Measurements from ENCODE around the gene SPATC1L.

SPATC1L gene

DNA sequence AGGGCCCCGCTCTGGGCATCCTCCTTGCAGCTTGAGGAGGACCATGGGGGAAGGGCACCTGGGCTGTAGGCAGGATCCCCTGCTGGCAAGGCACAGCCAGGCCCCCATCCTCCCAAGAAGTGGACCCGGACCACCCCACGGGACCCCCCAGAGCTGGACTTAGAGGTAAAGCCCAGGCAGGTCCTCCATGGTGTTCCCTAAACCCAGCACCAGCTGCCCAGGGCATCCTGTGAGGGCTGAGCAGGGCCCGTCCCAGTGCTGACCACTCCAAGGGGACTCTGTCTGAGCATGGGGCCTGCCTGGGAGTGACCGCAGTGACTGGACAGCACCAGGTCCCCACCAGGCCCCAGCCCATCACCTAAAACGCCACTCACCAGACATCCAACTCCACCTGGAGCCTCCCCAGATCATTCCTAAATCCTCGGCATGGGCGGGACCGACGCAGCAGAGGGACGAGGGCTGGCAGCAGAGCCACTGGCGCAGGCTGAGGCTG, 65.1 kb downstream of the SPATC1L start:
- DNase-seq (ENCODE audit: low spot score), result no peak

DNA sequence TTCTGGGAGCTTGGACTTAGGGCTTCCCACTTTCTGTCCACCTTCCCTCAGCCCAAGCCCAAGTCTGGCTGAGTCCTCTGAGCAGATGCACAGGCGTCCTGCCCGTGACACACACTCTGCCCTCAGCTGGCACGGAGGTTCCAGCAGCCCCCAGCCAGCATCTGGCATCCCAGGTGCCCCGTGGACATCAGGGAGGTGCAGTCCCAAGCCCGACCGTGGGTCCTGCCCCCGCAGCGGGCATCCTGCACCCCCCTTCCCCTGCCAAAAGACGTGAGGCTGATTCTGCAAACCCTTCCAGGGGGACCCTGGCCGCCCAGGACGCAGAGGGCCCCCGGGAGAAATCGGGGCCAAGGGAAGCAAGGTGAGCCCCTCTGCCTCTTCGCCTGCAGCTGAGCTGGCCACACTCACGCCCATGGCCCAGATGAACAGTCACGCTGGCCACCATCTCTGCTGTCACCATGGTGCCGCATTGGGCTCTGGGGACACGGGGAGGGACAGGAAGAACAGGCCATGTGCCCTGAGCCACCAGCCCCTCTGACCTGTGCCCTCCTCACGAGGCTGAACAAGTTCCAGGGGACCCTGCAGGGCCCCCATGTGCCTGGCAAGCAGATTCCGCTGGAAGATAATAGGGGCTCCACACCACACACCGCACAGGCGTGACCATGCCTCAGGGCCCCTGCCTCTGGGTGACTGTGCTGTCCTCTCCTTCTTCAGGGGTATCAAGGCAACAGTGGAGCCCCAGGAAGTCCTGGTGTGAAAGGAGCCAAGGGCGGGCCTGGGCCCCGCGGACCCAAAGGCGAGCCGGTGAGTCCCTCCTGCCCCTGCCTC, 65.7 kb downstream of the SPATC1L start:
- DNase-seq (ENCODE audit: low spot score), result no peak

DNA sequence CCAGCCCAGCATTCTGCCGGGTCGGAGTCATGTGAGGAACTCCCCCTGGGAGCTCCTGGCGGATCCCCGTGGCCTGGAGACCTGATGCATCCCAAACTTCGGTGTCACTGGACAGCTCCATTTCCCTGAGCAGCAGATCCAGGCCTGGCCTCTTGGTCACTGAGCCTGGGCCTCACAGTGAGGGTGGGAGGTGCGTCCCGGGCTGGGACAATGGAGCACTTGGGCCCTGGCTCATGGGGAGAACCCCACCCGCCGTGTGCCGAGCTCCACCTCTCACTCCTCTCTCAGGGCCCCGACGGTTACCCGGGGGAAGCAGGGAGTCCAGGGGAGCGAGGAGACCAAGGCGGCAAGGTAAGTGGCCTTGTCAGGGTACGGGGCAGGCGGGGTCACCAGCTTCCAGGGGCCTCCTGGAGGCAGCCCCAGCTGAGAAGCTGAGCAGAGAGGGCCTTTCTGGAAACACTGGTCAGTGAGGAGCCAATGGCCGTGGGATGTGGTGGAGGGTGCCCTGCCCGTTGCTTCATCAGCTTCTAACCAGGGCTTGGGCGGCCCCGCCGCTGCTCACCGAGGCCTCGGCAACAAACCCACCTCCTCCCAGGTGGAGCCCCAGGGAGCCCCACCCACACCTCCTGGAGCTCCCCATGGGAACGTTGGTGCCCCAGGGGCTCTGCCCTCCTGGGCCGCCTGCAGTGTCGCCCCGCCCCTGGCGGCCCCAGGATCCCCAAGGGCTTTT, 66.5 kb downstream of the SPATC1L start:
- no peak for DNase-seq (ENCODE audit: low spot score)

DNA sequence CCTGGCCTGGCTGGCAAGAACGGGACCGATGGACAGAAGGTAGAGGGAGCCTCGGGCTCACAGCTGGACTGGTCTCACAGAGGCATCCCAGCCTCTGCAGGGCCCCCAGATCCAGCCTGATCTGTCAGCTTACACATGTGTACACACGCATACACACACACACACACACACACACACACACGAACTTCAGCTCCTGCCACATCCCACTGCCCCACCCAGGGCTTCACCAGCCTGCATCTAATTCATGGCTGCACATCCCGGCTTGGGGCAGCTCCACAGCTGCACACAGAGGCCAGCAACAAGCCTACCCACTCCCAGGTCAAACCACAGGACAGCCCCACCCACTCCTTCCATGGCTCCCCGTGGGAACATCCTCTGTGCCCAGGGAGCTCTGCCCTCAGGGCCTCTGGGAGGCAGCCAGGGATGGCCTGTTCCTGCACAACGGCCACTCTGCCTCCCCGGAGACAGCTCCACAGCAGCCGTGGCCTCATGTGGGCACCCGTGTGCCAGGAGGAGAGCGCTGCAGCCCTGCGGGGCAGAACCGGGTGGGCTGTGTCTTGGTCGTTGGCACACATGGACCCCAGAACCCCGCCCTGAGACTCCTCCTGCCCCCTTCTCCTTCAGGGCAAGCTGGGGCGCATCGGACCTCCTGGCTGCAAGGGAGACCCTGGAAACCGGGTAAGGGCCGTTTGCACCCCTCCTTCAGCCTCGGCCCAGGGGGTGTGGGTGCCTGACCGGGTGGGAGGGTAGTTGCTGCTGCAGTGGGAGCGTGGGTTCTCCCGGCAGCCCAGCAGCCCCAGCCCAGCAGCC, 67.3 kb downstream of the SPATC1L start:
- no peak for DNase-seq (ENCODE audit: low spot score)

DNA sequence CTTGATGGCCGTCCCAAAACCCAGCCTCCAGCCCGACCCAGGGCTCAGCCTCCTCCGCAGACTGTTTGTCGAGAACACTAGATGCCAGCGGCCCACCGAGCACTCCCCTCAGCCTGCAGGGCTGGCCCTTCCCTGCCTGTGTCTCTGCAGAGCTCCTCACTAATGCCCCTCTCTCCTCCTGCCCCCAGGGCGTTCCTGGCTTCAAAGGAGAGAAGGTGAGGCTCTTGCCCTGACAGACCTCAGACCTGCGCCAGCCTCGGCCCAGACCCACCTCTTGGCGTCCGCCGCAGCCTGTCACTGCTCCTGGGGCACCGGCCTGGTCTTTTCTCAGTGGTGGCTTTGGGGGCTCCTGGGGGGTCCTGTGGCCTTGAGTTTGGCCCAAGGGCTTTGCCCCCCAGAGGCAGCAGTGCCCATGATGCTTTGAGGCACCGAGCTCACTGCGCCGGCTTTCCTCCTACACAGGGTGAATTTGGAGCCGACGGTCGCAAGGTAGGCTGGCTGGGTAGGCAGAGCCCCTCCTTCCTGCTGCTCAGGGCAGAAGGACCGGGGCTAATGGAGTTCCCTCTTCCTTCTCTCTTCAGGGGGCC, 68.0 kb downstream of the SPATC1L start:
- DNase-seq (ENCODE audit: low spot score), result no peak

DNA sequence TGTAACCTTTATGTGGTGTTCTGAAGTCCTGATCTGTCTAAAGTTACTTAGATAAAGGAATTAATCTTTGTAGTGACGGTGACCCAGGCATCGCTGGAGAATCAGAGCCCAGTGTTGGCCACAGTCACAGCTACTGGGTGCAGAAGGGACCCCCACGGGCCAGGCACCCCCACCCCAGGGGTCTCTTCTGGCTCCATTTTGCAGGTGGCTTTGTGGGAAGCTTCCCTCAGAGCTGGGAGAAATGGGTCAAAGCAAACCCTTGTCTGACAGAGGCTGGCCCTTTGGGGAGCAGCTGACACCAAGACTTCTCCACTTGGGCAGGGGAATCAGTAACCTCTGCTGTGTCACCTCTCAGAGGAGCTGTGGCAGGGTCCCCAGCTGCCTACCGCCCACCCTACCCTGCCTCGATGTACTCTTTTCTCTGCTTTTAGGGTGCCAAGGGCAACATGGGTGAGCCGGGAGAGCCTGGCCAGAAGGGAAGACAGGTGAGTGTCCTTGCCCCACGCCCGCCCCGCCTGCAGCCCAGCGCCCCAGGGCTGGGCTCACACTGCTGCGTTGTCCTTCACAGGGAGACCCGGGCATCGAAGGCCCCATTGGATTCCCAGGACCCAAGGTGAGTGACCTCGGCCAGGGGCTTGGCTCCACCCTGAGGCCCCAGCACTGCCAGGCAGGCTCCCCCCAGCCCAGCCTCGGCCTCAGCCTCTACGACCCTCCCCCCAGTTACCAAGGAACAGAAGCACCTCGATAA, 68.6 kb downstream of the SPATC1L start:
- no peak for DNase-seq (ENCODE audit: low spot score)

DNA sequence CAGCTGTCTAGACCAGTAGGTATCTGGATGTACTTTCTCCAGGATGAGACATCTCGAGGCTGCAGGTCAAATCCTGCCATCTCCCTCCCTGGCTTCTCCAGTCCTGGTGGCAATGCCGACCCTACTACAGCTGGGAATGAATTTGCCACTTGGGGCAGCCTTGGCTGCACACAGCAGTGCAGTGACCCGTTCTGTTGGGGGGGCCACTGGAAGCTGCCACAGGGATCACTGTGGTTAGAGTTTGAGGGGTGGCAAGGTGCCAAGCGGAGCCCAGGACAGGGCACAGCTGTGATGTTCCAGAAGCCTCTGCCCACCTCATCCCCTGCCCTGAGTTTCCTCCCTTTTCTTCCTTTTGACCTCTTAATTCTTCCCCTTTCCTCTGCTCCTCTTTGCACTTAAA, 69.3 kb downstream of the SPATC1L start:
- DNase-seq (ENCODE audit: low spot score), result no peak

DNA sequence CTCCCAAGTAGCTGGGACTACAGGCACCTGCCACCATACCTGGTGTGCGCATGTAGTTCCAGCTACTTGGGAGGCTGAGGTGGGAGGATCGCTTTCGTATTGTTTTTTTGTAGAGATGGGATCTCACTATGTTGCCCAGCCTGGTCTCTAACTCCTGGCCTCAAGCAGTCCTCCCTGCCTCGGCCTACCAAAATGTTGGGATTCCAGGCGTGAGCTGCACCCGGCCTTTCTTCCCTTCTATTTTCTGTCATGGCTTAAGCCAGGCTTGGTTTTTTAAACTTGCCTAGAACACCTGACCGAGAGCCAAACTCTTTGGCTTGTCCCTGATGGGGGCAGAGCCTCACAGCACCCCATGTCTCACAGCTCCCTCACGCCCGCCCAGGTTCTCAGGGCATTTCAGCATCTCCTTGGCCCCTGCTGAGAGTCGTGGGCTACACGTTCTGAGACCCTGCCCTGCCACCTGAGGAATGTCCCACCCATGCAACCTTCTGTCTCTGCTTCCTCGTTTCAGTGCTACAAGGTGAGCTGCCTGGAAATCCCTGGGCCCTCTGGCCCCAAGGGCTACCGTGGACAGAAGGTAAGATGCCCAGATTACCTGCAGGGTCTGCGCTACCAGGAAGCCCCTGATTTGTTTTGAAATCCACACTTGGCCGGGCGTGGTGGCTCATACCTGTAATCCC, 70.6 kb downstream of the SPATC1L start:
- no peak for DNase-seq (ENCODE audit: low spot score)

DNA sequence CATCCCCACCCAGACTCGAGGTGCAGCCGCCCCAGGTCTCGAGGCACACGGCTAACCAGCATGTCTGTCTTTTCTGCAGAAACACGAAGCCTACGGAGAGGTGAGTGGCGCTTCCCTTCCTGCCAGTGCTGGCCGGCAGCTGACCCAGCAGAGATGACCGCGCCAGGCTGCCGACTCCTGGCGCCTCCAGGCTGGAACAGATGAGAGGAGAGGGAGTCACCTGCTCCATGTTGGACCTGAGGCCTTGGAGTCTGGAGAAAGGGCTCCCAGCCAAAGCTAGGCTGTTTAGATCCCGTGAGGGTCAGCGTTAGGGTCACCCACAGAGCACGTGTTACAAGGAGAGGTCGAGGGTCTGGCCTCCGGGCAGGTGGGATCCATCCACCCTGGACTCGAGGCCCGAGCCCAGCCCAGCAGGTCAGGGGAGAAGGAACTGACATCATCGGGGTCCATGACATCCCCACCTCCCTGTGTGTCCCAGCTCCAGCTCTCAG, 71.5 kb downstream of the SPATC1L start:
- DNase-seq (ENCODE audit: low spot score), result no peak

DNA sequence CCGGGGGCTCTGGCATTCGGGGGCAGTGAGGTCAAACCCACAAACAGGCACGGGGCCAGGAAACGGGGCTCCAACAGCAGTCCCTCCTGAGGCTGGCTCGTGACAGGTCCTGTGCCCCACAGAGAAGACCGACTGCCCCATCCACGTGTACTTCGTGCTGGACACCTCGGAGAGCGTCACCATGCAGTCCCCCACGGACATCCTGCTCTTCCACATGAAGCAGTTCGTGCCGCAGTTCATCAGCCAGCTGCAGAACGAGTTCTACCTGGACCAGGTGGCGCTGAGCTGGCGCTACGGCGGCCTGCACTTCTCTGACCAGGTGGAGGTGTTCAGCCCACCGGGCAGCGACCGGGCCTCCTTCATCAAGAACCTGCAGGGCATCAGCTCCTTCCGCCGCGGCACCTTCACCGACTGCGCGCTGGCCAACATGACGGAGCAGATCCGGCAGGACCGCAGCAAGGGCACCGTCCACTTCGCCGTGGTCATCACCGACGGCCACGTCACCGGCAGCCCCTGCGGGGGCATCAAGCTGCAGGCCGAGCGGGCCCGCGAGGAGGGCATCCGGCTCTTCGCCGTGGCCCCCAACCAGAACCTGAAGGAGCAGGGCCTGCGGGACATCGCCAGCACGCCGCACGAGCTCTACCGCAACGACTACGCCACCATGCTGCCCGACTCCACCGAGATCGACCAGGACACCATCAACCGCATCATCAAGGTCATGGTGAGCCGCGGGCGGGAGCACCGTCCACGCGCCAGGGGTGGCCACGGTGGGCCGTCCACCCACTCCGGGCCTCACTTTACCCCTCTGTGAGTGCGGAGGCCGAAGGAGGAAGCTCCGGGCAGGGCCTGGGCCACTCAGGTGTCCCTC, 72.2 kb downstream of the SPATC1L start:
- no peak for DNase-seq (ENCODE audit: low spot score)

DNA sequence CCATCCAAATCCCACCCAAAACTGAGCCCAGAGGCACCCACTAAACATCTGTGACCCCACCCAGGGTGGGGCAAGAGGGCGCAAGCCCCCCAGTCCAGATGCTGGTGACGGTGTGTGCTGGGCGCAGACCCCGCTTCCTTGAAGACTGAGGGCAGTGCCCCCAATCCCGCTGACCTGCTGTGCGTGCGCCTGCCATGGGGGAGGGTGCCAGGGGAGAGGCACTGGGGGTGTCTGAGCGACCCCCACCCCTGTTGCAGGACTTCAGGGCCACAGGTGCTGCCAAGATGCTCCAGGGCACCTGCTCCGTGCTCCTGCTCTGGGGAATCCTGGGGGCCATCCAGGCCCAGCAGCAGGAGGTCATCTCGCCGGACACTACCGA, 73.1 kb downstream of the SPATC1L start:
- DNase-seq (ENCODE audit: low spot score), result no peak

Measured in activated CD4-positive, alpha-beta T cell treated with anti-CD3 and anti-CD28 coated beads, Interleukin-2, Interleukin-4, amounts not matched to agents 100 ng/mL and 50 ng/mL, durations not matched to agents 16 hours and 8 hours (primary cell).